Mucosa of descending colon (tissue), 3 donors: Measurements from ENCODE around the gene EPB41L5. TPM values are rescaled to one million over a fixed set of nuclear protein-coding genes. Genes with fewer than 3 reads are reported as not detected.
"Not testable (repeated sequence)": the region's sequence is repeated elsewhere in the genome, so short reads cannot be mapped to it uniquely, and the experiment has no call there.

Source experiments
- ATAC-seq: fragments of 200-7000 bp; cut with Tn5 transposase; one replicate; pipeline ENCODE4 v1.9.1; 2020; ENCODE audit warnings: mild to moderate bottlenecking, moderate library complexity
- DNase-seq, 3 donors: peaks; one replicate each; pipeline ENCODE4 v3.0.0-alpha.2; 2020
- H3K36me3 ChIP-seq: fragments of 200-600 bp; one replicate; pipeline ENCODE4 v1.8.0; 2021; ENCODE audit warnings: low read depth, mild to moderate bottlenecking
- H3K4me1 ChIP-seq: fragments of 200-600 bp; one replicate; pipeline ENCODE4 v1.8.0; 2021; ENCODE audit warnings: low read depth, mild to moderate bottlenecking
- H3K4me3 ChIP-seq: fragments of 200-600 bp; one replicate; pipeline ENCODE4 v1.8.0; 2021; ENCODE audit warnings: mild to moderate bottlenecking
- H3K9me3 ChIP-seq: fragments of 200-600 bp; one replicate; pipeline ENCODE4 v1.8.0; 2021; ENCODE audit warnings: mild to moderate bottlenecking
- CTCF ChIP-seq: fragments of 200-600 bp; IDR thresholded peaks from one replicate; pipeline ENCODE4 v1.8.0; 2022; ENCODE audit warnings: antibody characterized with exemption, mild to moderate bottlenecking
- intact Hi-C, 2 donors: fragments of 100-400 bp; cut with DNase I in 1 of 2; cut with micrococcal nuclease in 1 of 2; formaldehyde crosslinking; loops; one replicate each; pipeline versions ENCODE4 v1.11.0 to v1.11.1; 2022; cut with DNase I, micrococcal nuclease
- total RNA-seq, 3 donors: library from RNA; stranded (reverse); fragmentation: NEBNext Ultra II Directional in 2 of 3; extraction: Animal tissue kit (Norgen Biotek cat#: 25700) in 2 of 3; gene quantifications; one replicate each; pipeline versions ENCODE4 v1.2.1 to v1.2.4, GENCODE V29; 2021 to 2023
- donor health status: DM: no; HTN: no; CAD: no; lungs with moderate emphysema.
- donor health status: DM: no; HTN: no; CAD: no.
- donor health status: DM: no; HTN: yes; CAD: no.

The EPB41L5 gene
- total RNA-seq, 3 donors from 2014 or later = 22.6 to 36.7 (median 27.8) TPM

DNA sequence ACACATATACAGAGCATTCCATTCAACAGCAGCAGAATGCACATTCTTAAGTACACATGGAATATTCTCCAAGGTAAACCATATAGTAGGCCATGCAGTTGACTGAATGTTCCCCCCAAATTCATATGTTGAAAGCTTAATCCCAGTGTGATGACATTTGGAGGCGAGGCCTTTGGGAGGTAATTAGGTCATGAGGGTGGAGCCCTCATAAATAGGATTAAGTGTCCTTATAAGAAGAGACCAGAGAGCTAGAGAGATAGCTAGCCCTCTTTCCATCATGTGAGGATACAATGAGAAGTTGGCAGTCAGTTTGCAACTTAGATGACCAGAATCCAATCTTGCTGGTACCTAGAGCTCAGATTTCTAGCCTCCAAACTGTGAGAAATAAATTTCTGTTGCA lies 182.7 kb downstream of the EPB41L5 start:
- Histone ChIP-seq H3K4me1 (no peaks in the 10 kb centered on the region), H3K36me3 (no peaks in the 10 kb centered on the region), H3K4me3 (no peak overlapping the region), H3K9me3 (peaks cover 5% of the 10 kb centered on the region)
- no peak for DNase-seq
- intact Hi-C loops = no loop called here
- ATAC-seq = no peak
- TF ChIP-seq CTCF = no peak

- H3K4me1 ChIP-seq, H3K9me3 ChIP-seq, H3K4me3 ChIP-seq, ATAC-seq, DNase-seq, H3K36me3 ChIP-seq, intact Hi-C loops: not testable (repeated sequence)
These were observed 187.1 kb downstream of the EPB41L5 start for GRCh38 chr2:120199817-120200459.

- Histone ChIP-seq H3K4me1 (no peaks in the 10 kb centered on the region), H3K9me3 (no peaks in the 10 kb centered on the region), H3K36me3 (no peaks in the 10 kb centered on the region), H3K4me3 (no peak overlapping the region)
- no peak for TF ChIP-seq CTCF
- intact Hi-C loops = no loop called here
- no peak for ATAC-seq
- no peak for DNase-seq
These were observed 190.6 kb downstream of the EPB41L5 start for GRCh38 chr2:120203251-120204021.

GRCh38 chr2:120204022-120204405 lies 191.1 kb downstream of the EPB41L5 start:
- Histone ChIP-seq H3K4me3 (no peak overlapping the region), H3K4me1 (no peaks in the 10 kb centered on the region), H3K36me3 (no peaks in the 10 kb centered on the region), H3K9me3 (no peaks in the 10 kb centered on the region)
- intact Hi-C loops = no loop called here
- DNase-seq (no peak), ATAC-seq (no peak)
- no peak for TF ChIP-seq CTCF

DNA sequence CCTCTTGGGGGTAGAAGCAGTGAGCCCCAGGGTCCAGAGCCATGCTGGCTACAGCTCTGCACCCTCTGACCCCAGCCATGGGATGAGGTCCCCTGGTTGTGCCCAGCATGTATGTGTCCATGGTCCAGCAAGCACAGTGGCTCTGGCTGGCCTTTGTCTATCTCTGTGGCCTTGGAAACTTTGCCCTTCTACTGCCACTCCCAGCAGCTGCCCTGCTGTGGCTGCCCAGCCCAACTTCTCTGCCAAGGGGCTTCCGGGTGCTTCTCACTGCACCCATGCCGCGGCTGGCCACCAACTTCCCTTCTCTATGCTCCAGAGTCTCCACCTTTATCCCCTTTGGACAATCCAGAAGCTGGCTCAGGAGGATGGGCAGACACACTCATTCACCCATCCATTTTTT lies 191.5 kb downstream of the EPB41L5 start:
- intact Hi-C loops = no loop called here
- Histone ChIP-seq H3K4me1 (no peaks in the 10 kb centered on the region), H3K9me3 (no peaks in the 10 kb centered on the region), H3K4me3 (no peak overlapping the region), H3K36me3 (no peaks in the 10 kb centered on the region)
- ATAC-seq = no peak
- DNase-seq = no peak
- TF ChIP-seq CTCF = no peak

DNA sequence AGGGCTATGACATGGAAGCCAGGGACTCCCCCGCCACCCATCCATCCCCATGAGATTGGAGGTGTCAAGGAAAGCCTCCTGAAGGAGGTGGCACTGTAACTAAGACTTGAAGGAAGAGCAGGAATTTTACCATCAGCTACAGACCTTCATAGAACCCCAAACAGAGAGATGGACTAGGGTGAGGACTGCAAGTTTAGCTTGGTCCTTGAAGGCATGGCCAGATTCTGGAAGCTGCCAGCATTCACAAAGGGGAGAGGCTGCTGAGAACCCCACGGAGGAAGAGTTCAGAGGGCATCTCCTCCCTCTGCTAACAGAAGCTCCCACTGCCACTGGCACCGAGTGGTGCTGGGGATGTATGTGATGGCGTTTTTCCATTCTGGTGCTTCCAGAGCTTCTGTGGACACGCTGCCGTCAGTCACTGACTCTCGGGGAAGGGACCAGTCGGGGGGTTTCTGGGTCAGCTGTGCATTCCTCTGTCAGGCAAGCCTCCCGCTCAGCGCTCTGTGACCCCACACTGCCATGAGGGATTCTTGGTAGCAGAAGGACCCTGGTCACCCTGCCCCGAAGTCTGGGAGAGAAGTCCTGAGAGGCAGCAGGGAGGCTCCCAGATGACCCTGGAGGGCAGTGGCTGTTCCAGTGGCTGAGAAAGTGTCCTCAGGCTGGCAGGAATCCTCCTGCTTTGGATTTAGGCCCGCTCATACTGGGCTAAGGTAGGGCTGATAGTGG lies 192.2 kb downstream of the EPB41L5 start:
- no peak for DNase-seq
- intact Hi-C loops = no loop called here

More for the DNA sequence above, 192.2 kb downstream of the EPB41L5 start:
- ATAC-seq = no peak
- no peaks in the 10 kb centered on the region for H3K36me3 ChIP-seq
- TF ChIP-seq CTCF = no peak
- no peak overlapping the region for H3K4me3 ChIP-seq
- no peaks in the 10 kb centered on the region for H3K9me3 ChIP-seq
- H3K4me1 ChIP-seq = no peaks in the 10 kb centered on the region
